Activated naive CD8-positive, alpha-beta T cell treated with anti-CD3 and anti-CD28 coated beads, Interleukin-2, amount 50 U/mL, for 16 hours (primary cell): Measurements from ENCODE around the gene ATP8B2.
A peak's percentile ranks its signal among the peaks of the same experiment; 100 is the strongest.
"Not testable (repeated sequence)": the region's sequence is repeated elsewhere in the genome, so short reads cannot be mapped to it uniquely, and the experiment has no call there.

Experiments
- DNase-seq: peaks from one replicate; pipeline ENCODE4 v3.0.0-alpha.2; 2020; ENCODE audit warnings: low read depth, low spot score

Gene ATP8B2, protein sequence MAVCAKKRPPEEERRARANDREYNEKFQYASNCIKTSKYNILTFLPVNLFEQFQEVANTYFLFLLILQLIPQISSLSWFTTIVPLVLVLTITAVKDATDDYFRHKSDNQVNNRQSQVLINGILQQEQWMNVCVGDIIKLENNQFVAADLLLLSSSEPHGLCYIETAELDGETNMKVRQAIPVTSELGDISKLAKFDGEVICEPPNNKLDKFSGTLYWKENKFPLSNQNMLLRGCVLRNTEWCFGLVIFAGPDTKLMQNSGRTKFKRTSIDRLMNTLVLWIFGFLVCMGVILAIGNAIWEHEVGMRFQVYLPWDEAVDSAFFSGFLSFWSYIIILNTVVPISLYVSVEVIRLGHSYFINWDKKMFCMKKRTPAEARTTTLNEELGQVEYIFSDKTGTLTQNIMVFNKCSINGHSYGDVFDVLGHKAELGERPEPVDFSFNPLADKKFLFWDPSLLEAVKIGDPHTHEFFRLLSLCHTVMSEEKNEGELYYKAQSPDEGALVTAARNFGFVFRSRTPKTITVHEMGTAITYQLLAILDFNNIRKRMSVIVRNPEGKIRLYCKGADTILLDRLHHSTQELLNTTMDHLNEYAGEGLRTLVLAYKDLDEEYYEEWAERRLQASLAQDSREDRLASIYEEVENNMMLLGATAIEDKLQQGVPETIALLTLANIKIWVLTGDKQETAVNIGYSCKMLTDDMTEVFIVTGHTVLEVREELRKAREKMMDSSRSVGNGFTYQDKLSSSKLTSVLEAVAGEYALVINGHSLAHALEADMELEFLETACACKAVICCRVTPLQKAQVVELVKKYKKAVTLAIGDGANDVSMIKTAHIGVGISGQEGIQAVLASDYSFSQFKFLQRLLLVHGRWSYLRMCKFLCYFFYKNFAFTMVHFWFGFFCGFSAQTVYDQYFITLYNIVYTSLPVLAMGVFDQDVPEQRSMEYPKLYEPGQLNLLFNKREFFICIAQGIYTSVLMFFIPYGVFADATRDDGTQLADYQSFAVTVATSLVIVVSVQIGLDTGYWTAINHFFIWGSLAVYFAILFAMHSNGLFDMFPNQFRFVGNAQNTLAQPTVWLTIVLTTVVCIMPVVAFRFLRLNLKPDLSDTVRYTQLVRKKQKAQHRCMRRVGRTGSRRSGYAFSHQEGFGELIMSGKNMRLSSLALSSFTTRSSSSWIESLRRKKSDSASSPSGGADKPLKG

DNA sequence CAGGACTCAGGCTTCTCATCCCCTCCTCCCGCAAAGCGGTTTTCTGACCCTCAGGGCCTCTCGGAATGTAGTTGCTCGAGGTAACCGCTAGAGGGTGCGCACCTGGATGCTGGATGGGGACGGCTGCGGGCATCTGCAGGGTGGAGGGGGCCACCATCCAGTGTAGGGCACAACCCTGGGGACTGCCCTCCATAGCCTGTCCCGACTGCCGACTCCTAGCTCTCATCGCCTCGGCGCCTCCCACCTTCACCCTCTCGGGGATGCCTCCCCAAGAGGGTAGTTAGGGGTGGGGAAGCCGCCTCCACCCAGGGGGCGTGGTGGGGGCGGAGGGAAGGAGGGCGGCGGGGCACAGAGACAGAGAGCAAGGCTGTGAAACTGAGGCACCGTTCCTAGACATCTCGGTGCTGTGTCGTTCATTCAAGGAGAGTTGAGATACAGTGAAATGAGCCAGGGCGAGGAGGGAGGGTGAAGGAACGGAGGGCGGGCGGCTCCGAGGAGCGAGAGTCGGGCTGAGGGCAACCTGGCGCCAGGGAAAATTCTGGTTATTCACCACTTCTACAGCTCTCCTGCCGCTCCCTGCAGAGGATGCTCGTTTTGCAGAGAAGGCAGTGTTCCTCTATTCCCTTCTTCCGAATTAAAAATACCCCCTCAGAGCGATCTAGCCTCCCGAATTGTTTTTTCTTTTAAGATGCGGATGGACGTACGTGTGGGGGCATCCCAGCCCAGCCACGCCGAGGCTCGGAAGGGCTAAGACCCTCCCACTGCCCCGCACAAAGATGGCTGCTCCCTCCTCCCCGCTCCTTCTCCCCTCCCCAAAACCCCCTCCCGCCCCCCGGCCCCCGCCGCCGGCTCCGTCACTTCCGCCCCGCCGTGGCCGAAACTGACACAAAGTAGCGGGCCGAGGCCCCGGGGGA is at the start of gene ATP8B2:
Gene ATP8B2, plus strand, starts transcription at position 857 of the 914 bp plus-strand sequence. CDS start 2,617 bp downstream, outside the sequence.
- DNase-seq = peak; percentile 70

DNA sequence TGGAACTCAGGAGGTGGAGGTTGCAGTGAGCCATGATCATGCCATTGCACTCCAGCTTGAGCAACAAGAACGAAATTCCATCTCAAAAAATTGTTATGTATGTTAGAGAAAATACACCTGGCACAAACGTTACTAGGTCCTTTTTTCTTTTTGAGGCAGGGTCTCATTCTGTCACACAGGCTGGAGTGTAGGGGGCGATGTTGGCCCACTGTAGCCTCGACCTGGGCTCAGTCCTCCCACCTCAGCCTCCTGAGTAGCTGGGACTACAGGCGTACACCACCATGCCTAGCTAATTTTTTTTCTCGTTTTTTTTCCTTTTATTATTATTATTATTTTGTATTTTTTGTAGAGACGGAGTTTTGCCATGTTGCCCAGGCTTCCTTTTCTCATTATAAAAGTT is 48.5 kb upstream of the ATP8B2 start:
- no peak for DNase-seq

DNA sequence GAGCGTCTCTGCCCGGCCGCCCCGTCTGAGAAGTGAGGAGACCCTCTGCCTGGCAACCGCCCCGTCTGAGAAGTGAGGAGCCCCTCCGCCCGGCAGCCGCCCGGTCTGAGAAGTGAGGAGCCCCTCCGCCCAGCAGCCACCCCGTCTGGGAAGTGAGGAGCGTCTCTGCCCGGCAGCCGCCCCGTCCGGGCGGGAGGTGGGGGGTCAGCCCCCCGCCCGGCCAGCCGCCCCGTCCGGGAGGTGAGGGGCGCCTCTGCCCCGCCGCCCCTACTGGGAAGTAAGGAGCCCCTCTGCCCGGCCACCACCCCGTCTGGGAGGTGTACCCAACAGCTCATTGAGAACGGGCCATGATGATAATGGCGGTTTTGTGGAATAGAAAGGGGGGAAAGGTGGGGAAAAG is 37.7 kb upstream of the ATP8B2 start:
- not testable (repeated sequence) for DNase-seq

DNA sequence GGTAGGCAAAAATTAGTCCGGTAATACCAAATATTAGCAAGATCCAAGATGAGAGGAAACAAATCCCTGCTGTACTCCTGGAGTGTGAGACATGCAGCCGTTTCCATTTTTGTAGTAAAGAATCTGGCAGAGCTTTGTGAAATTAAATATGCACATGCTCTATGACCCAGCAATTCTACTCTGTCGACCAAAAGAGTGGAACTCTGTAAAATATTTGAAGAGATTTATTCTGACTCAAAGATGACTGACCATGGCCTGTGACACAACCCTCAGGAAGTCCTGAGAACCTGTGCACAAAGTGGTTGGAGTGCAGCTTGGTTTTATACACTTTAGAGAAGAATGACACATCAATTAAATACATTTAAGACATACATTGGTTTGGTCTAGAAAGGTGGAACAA is 36.7 kb upstream of the ATP8B2 start:
- no peak for DNase-seq

DNA sequence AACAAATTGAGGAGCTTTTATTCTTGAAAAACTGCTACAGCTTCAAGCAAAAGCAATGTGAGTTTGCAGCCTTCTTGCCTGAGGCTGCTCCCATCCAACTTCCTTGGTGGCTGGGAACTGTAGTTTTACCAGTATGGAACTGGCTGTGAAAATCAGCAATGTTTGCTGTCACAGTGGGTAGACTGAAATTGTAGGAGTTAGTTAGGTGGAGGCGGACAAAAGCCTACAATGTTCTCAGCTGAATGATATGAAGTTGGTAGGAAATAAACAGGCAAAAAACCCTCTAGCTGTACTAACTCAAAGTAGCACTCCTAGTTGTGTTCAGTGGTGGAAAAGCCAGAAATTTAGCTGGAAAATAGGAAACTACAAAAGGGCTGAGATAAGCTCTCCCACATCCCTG is 34.4 kb upstream of the ATP8B2 start:
- no peak for DNase-seq

DNA sequence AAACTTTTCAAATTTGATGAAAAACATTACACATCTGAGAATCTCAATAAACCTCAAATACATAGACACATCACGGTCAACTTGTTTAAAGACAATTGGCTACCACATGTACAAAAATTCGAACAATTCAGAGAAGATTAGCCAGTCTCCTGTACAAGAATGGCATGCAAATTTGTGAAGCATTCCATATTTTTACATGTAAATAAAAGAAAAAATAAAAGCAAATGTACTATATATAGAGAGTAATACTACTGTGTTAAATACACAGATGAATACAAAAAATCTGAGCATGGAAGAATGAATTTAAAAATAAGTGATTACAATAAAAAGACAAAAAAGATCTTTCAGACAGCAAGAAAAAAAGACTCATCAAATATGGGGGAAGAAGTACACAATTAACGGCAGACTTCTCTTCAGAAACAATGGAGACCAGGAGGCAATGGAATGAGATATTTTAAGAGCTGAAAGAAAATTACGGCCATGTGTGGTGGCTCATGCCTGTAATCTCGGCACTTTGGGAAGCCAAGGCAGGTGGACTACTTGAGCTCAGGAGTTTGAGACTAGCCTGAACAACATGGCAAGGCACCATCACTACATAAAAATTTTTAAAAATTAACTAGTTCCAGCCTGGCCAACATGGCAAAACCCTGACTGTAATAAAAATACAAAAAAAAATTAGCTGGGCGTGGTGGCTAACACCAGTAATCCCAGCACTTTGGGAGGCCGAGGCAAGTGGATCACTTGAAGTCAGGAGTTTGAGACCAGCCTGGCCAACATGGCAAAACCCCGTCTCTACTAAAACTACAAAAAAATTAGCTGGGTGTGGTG is 29.7 kb upstream of the ATP8B2 start:
- no peak for DNase-seq

DNA sequence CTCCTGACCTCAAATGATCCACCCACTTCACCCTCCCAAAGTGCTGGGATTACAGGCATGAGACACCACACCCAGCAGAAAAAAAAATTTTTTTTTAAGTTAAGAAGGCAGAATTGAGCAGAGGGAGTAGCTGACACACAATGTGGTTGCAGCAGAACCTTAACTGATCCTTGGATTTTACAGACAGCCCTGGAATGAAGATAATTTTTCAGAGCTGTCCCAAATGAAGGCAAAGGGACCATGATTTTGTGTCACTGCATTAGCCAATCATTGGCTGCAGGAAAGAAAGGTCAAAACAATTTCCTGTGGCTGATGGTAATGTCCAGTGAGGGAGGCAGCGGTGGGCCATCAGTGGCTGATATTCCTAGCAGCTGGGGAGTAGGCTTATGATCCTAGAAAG is 23.7 kb upstream of the ATP8B2 start:
- no peak for DNase-seq

DNA sequence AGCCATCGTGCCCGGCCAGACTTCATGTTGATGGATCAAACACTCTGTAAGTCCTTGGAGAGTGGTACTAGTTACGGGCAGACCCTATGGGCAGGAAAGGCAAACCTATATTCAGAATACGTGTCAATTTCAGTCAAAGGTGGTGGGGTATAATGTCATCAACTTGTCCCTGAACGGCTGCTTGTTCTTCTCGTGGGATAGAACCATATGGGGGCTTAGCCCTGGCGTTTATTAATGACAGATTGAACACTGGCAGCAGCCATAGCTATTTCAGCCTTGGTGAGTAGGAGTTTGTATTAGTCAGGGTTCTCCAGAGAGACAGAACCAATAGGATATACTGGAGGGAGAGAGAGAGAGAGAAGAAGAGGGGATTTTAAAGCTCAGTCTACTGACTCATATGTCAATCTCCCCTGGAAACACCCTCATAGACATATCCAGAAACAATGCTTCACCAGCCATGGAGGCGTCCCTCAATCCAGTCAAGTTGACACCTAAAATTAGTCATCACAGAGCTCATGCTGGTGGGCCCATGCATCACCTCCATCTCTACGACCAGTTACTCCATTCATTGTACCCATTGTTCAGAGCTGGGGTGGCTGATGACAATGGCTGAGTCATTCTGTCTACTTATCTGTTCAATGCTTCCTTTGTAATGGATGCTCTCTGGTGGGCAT is 20.5 kb upstream of the ATP8B2 start:
- no peak for DNase-seq

DNA sequence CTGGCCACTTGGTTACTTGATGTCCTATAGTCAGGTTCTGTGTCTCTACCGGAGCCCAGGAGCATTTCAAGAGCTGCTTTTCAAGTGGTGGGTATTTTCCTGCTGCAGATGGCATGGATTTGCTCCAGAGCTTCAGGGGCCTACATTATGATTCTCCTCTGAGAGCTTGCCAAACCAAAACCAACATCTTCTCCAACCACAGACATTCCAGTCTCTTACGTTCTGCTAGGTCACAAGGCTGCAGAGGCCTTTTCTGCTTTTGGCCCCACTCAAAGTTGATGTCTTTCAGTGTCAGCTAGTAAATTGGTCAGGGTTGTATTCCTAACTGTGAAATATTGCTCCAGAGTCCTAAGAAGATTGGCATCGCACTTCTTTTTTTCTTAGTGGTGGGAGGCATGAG is 19.2 kb upstream of the ATP8B2 start:
- DNase-seq = no peak

DNA sequence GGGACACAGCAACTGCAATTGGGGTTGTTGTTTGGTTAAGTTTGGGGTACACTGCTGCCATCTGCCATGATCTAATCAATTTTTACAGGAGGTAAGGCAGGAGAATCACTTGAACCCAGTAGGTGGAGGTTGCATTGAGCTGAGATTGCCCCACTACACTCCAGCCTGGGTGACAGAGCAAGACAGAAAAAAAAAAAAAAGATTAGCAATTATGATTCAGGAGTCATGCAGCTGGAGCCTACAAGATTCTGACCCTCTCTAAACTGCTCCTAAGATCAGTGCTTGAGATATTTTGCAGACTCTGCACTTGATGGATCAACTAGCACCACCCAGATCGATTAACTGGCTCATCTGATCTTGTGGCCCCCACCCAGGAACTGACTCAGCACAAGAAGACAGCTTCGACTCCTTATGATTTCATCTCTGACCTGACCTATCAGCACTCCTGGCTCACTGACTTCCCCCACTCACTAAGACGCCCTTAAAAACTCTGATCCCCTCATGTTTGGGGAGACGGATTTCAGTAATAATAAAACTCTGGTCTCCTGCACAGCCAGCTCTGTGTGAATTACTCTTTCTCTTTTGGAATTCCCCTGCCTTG is 17.6 kb upstream of the ATP8B2 start:
- DNase-seq = not testable (repeated sequence)

DNA sequence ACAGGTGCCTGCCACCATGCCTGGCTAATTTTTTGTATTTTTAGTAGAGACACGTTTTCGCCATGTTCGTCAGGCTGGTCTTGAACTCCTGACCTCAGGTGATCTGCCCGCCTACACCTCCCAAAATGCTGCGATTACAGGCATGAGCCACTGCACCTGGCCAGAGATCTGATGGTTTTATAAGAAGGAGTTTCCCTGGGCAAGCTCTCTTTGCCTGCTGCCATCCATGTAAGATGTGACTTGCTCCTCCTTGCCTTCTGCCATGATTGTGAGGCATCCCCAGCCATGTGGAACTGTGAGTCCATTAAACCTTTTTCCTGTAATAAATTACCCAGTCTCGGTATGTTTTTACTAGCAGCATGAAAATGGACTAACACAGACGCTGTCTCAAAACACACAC is 16.2 kb upstream of the ATP8B2 start:
- not testable (repeated sequence) for DNase-seq

DNA sequence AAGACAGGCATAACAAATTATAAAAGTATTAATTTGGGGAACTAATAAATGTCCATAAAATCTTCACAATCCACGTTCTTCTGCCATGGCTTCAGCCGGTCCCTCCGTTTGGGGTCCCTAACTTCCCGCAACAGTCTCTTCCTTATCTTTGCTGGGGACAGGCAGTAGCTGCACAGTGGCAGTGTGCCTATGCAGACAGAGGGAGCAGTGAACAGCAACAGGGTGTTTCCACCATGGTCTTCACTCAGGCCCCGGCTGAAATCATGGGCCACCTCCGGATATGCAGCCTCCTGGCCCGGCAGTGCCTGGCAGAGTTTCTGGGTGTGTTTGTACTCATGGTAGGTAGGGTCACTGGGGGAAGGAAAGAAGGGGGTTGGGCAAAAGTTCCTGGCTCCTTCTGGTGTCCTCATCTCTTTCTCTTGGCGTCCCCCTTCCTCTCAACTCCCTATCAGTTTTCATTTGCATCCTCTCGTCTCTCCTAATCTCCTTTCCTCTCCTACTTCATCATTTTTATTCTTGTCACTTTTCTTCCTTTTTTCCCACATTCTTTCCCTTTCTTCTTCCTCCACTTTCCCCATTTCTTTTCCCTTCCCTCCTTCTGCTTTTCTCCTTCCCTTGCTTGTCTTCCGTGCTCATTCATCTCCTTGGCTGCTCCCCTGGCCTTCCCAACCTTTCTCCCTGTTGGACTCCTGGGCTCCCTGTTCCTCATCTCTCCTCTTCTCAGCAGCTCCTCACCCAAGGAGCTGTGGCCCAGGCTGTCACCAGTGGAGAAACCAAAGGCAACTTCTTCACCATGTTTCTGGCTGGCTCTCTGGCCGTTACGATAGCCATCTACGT is 12.9 kb upstream of the ATP8B2 start:
- not testable (repeated sequence) for DNase-seq

DNA sequence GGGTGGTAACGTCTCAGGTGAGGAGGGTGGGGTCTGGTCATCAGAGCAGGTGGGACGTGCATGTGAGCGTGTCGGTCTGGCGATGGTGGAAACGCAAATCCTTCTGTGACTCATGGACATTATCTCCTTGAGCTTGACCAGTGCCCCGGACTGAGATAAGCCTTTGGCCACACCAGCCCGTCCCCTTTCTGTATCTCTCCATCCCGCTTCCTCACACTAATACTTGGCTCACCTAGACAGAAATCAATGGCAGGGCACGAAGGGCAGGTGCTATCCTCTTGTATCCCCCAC is 12.3 kb upstream of the ATP8B2 start:
- no peak for DNase-seq

DNA sequence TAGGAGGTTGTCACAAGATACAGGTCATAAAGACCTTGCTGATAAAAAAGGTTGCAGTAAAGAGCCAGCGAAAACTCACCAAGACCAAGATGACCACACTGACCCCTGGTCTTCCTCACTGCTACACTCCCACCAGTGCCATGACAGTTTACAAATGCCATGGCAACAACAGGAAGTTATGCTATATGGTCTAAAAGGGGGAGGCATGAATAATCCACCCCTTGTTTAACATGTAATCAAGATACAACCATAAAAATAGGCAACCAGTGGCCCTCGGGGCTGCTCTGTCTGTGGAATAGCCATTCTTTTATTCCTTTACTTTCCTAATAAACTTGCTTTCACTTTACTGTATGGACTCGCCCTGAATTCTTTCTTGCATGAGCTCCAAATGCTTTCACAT is 11.1 kb upstream of the ATP8B2 start:
- DNase-seq = not testable (repeated sequence)

DNA sequence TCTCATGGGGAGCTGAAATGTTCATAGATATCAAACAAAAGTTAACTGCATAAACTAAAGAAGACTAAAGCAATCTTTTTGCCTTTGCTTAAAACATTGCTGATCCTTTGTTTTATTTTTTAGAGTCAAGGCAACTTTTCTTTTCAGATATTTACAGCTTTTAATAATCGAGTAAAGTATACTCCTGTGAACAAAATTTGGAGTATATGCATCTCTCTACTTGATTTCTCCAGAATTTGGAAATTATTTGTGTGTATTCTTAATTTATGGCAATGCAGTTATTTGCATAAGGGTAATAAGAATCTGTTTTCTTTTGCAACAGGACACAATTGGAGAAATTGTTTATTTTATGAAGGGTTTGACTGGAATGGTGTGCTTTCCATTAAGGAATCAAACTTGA is 8.6 kb upstream of the ATP8B2 start:
- DNase-seq = no peak

DNA sequence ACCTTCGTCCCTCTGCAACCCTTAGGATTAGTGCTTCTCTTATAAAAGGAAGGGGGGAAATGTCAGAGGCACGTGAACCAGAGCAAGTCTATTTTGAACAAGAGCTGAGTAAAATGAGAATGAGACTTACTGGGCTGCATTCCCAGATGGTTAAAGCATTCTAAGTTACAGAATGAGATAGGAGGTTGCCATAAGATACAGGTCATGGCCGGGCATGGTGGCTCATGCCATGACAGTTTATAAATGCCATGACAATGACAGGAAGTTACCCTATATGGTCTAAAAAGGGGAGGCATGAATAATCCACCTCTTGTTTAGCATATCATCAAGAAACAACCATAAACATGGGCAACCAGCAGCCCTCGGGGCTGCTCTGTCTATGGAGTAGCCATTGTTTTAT is 6.9 kb upstream of the ATP8B2 start:
- no peak for DNase-seq

DNA sequence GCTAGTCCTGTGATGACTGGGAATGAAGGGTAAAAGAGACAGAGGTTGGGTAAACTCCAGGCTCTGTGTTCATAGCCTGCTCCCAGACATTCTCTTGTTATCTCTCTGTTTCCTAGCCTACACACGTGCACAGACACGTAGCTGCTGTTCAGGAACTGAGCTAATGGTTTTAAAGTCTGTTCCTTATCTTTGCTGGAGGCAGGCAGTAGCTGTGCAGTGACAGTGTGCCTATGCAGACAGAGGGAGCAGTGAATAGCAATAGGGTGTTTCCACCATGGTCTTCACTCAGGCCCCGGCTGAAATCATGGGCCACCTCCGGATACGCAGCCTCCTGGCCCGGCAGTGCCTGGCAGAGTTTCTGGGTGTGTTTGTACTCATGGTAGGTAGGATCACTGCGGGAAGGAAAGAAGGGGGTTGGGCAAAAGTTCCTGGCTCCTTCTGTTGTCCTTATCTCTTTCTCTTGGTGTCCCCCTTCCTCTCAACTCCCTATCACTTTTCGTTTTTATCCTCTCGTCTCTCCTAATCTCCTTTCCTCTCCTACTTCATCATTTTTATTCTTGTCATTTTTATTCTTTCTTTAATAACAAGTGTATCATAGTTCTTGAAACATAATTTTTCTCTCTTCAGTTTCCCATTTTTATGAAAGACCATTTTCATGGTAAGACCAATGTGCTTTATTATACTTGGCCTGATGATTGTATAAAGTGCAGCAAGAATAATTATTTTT is 4.3 kb upstream of the ATP8B2 start, which contains the start of gene AQP10:
Gene AQP10, plus strand, starts transcription at position 212 of the 727 bp plus-strand sequence. Its CDS starts 63 bp downstream, at position 275.
- DNase-seq = no peak

DNA sequence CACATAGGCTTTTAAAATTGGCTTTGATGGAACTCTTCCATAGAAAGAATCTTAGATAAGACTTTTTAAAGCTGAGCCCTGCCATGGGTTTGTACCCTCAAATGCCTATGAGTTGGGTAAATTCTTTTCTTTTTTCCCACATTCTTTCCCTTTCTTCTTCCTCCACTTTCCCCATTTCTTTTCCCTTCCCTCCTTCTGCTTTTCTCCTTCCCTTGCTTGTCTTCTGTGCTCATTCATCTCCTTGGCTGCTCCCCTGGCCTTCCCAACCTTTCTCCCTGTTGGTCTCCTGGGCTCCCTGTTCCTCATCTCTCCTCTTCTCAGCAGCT is 3.8 kb upstream of the ATP8B2 start:
- DNase-seq = not testable (repeated sequence)
